HUES6 (cell line): ENCODE data around the gene IGF2BP1.
A peak's percentile ranks its signal among the peaks of the same experiment; 100 is the strongest.

Source experiments
- H3K27ac ChIP-seq: 2 replicates; pipeline ENCODE4 v1.7.0; 2013; ENCODE audit warnings: low read depth, mild to moderate bottlenecking, low read length, inconsistent platforms
- H3K27me3 ChIP-seq: 2 replicates; pipeline ENCODE4 v1.6.1; 2013; ENCODE audit warnings: low read length; ENCODE audit not compliant: control insufficient read depth, insufficient read depth
- H3K36me3 ChIP-seq: 2 replicates; pipeline ENCODE4 v1.6.1; 2013; ENCODE audit warnings: low read length; ENCODE audit not compliant: control insufficient read depth, insufficient read depth
- H3K4me1 ChIP-seq: 2 replicates; pipeline ENCODE4 v1.6.1; 2013; ENCODE audit warnings: low read length; ENCODE audit not compliant: control insufficient read depth, insufficient read depth
- H3K4me3 ChIP-seq: 2 replicates; pipeline ENCODE4 v1.5.1; 2013; ENCODE audit warnings: low read depth, low read length
- H3K9ac ChIP-seq: one replicate; pipeline ENCODE4 v1.6.1; 2013; ENCODE audit warnings: mild to moderate bottlenecking, low read length
- H3K9me3 ChIP-seq: 2 replicates; pipeline ENCODE4 v1.6.1; 2013; ENCODE audit warnings: low read depth, low read length; ENCODE audit not compliant: control insufficient read depth, insufficient read depth

Gene IGF2BP1

DNA sequence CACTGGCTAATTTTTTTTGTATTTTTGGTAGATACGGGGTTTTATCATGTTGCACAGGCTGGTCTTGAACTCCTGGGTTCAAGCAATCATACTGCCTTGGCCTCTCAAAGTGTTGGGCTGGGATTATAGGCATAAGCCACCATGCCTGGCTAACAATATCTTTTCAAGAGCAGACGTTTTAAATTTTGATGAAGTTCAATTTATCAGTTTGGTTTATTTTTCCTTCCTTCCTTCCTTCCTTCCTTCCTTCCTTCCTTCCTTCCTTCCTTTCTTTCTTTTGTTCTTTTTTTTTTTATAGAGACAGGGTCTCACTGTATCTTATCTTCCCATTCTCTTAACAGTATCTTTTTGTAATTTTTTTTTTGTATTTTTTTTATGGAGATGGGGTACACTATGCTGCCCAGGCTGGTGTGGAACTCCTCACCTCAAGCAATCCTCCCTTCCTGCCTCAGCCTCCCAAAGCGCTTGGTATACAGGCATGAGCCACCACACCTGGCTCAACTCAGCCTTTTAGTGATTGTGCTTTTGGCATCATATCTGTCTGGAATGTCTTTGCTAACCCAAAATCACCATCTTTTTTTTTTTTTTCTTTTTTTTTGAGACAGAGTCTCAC lies 15.2 kb upstream of the IGF2BP1 start:
- no peak overlapping the region for H3K27ac ChIP-seq
- no peak overlapping the region for H3K4me3 ChIP-seq
- no peaks in the 10 kb centered on the region for H3K4me1 ChIP-seq
- H3K9ac ChIP-seq: no peak overlapping the region
- H3K27me3 ChIP-seq: no peaks in the 10 kb centered on the region
- no peaks in the 10 kb centered on the region for H3K36me3 ChIP-seq
- no peaks in the 10 kb centered on the region for H3K9me3 ChIP-seq

DNA sequence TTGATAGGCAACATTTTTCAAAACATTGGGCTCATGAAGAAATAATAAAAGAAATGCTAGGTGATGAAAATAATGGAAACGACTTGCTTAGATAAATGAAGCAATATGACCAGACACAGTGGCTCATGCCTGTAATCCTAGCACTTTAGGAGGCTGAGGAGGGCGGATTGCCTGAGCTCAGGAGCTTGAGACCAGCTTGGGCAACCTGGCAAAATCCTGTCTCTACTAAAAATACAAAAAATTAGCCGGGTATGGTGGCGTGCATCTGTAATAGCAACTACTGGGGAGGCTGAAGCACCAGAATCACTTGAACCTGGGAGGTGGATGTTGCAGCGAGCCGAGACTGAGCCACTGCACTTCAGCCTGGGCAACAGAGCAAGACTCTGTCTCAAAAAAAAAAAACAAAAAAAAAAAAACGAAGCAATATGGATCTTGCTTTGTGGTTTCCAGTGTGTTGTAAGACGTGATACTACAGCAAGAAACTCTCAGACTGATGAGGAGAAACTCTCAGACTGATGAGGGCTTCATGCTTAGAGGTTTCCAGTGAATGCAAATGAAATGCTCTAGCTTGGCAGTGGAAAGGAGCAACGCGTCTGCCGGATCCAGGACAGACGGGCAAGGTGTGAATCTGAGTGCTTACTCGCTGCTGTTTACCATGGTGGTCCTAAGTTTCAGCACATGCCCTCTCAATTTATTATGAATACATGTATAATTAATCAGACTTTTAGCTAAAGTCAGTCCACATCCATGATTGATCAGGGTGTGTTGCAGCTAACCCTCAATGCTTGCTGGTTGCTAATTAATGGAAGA lies 11.5 kb upstream of the IGF2BP1 start:
- peaks cover 8% of the 10 kb centered on the region for H3K4me1 ChIP-seq

DNA sequence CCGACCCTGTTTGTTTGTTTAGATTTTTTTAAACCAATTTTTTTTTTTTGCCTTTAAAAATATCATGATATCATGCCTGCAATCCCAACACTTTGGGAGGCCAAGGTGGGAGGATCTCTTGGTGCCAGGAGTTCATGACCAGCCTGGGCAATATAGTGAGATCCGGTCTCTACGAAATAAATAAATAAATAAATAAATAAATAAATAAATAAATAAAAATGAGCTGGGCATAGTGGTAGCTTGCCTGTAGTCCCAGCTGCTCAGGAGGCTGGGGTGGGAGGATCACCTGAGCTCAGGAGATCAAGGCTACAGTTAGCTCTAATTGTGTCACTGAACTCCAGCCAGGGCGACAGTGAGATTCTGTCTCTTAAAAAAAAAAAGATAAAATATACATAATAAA lies 8.1 kb upstream of the IGF2BP1 start:
- H3K9me3 ChIP-seq: no peaks in the 10 kb centered on the region
- no peaks in the 10 kb centered on the region for H3K36me3 ChIP-seq
- no peak overlapping the region for H3K4me3 ChIP-seq
- no peak overlapping the region for H3K9ac ChIP-seq
- no peaks in the 10 kb centered on the region for H3K27me3 ChIP-seq
- H3K4me1 ChIP-seq: peaks cover 38% of the 10 kb centered on the region
- no peak overlapping the region for H3K27ac ChIP-seq

More for the DNA sequence above, 11.5 kb upstream of the IGF2BP1 start:
- Histone ChIP-seq H3K4me3 (no peak overlapping the region), H3K9me3 (no peaks in the 10 kb centered on the region), H3K27me3 (no peaks in the 10 kb centered on the region), H3K36me3 (no peaks in the 10 kb centered on the region), H3K9ac (no peak overlapping the region), H3K27ac (no peak overlapping the region)

DNA sequence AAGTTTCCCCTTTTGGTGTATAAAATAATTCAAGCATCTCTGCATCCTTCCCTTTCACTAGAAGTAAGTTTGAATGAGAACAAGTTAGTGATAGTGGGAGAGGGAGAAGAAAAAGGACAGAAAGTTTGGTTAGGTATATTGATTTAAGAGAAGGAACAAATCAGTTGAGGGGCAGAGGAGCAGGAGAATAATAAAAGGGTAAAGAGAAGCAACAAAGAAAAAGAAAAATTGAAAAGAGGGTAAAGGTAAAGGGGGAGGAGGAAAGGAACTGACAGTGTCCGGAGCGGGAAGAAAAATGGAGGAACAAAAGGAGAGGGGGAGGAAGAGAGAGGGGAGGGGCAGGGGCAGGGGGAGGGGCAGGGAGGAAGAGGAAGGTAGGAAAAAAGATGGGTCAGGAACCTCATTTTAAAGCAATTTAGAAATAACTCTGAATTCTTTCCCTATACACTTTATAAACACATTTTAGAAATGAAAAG lies 6.3 kb upstream of the IGF2BP1 start:
- H3K36me3 ChIP-seq: no peaks in the 10 kb centered on the region
- H3K27ac ChIP-seq: peak overlapping the region; percentile 56; the same call in 1 of the 2 replicates
- no peaks in the 10 kb centered on the region for H3K9me3 ChIP-seq
- H3K4me1 ChIP-seq: peaks cover 42% of the 10 kb centered on the region
- no peaks in the 10 kb centered on the region for H3K27me3 ChIP-seq
- H3K9ac ChIP-seq: peak overlapping the region; percentile 59
- peak overlapping the region; percentile 50 for H3K4me3 ChIP-seq

DNA sequence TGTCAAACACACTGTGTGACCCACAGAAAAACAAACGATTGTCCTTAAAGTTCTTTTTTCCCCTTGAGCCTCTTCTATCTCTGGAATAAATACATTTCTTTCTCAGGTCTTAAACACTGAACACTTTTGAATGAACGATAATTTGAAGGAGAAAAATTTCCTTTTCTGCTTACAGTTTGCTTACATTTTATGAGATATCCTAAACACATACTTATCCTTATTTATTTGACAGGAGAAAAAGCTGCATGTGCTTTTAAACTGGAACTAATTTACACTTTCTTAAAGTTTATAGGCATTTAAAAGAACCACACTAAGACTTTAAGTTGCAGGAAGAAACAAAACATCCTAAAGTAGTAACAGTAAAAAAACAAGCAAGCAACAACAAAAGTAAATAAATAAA lies 4.7 kb upstream of the IGF2BP1 start:
- Histone ChIP-seq H3K4me1 (peaks cover 42% of the 10 kb centered on the region), H3K36me3 (no peaks in the 10 kb centered on the region), H3K9ac (no peak overlapping the region), H3K4me3 (no peak overlapping the region), H3K27ac (peak overlapping the region; percentile 71), H3K27me3 (no peaks in the 10 kb centered on the region), H3K9me3 (no peaks in the 10 kb centered on the region)

DNA sequence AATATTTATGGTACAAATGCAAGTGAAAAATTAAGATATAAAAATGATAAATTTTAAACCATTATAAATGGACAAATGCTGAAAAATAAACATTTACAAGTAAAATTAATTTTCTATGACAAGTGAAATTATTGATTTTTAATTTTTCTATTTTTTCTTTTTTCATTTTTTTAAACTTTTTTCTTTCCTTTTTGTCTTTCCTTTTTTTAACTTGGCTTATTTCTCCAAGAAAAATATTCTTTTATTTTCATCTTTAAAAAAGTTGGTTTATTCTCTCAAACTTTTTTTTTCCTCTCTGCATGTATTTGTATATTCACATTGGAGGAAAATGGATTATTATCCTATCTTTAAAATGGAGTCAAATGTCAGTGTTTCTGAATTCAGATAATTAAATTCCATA lies 3.9 kb upstream of the IGF2BP1 start:
- Histone ChIP-seq H3K27me3 (no peaks in the 10 kb centered on the region), H3K9ac (no peak overlapping the region), H3K36me3 (no peaks in the 10 kb centered on the region), H3K27ac (no peak overlapping the region), H3K9me3 (no peaks in the 10 kb centered on the region), H3K4me3 (no peak overlapping the region), H3K4me1 (peaks cover 42% of the 10 kb centered on the region)

DNA sequence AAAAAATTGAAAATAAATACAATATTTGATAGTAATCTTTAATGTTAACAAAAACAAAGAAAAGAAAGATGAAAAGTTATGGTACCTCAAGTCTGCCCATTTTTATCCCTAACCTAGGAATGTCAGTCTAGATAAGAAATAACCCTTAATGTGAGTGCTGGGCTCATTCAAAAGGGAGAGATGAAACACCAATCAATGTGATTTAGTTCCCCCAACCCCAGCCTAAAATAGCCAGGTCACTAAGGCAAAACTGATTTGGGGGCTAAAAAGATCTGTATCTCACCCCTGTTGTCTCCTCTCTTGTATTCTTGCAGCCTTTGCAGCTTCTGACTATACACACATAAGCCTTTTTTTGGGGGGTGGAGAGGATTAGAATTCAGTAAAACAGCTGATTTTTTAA lies 3.2 kb upstream of the IGF2BP1 start:
- peaks cover 4% of the 10 kb centered on the region; the same call in 1 of the 2 replicates for H3K36me3 ChIP-seq
- peak overlapping the region; percentile 32 for H3K9ac ChIP-seq
- peaks cover 42% of the 10 kb centered on the region for H3K4me1 ChIP-seq
- H3K9me3 ChIP-seq: no peaks in the 10 kb centered on the region
- H3K27me3 ChIP-seq: no peaks in the 10 kb centered on the region
- peak overlapping the region; percentile 99; the same call in 1 of the 2 replicates for H3K4me3 ChIP-seq
- no peak overlapping the region for H3K27ac ChIP-seq

DNA sequence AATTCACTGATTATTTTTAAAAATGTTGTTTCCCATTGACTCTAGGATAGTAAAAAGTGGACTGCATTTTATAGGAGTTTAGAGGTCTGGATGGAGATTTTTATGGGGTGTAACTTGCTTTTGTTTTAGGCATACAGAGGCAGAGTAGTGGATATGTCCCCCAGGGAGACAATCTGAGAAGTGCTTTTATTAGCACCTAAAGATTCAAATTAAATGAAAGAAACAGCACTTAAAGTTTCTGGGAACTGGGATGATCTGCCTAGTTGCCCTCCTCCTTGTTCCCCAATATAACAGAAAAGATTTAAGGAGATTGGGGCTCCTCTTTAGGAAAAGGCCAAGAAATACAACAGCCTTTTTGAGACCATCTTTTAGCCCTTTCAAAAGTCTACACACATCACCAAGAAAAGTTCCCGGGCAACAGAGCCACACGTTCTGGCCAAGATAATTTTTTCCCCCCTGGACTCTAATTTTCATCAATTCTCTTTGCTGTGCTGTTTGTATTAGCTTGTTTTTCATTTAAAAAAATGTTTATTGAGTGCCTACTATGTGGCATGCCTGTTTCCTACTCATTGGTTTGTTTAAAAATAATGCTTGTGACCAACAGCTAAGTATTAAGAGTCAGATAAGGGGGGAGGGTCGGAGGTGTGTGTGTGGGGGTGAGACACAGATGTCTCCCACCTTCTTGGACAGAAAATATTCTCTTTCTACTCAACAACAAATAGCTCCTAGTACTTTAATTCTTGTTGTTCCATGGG lies 2.5 kb upstream of the IGF2BP1 start:
- H3K27me3 ChIP-seq: no peaks in the 10 kb centered on the region
- H3K27ac ChIP-seq: peak overlapping the region; percentile 100
- peaks cover 6% of the 10 kb centered on the region for H3K36me3 ChIP-seq
- H3K4me3 ChIP-seq: peak overlapping the region; percentile 99
- peak overlapping the region; percentile 100 for H3K9ac ChIP-seq
- peaks cover 42% of the 10 kb centered on the region for H3K4me1 ChIP-seq
- H3K9me3 ChIP-seq: no peaks in the 10 kb centered on the region

DNA sequence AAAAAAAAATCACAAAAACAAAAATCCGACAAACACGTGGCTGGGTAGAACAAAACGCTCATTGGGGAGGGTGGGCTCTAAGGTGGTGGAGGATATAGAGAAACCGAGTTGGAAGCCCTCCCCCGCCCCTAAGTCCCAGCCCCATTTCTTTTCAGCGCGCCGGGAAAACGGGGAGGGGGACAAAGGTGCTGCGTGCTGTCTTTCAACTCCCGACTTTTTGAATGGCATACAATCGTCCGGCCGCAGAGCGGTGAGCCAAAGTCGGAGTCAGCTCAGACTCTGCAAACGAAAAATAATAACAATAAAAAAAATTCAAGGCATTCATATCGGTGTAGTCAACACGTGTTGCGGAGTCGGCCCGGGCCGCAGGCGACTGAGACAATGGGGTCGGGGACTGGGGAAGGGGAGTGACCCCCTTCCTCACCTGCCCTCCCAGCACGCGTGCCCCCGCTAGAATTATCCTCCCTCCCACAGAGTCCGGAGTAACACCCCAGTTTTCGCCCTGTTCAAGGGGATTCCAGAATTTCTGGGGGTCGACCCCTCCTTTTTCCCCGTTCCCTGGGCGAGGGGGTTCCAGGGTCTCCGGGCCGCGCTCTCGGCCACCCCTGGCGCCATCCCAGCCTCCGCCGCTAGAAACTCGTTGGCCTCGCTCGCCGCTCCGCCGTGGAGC lies 1.7 kb upstream of the IGF2BP1 start:
- Histone ChIP-seq H3K36me3 (peaks cover 13% of the 10 kb centered on the region), H3K27ac (peak overlapping the region; percentile 100), H3K27me3 (no peaks in the 10 kb centered on the region), H3K4me3 (peak overlapping the region; percentile 99), H3K9ac (peak overlapping the region; percentile 100), H3K9me3 (no peaks in the 10 kb centered on the region), H3K4me1 (peaks cover 35% of the 10 kb centered on the region)

DNA sequence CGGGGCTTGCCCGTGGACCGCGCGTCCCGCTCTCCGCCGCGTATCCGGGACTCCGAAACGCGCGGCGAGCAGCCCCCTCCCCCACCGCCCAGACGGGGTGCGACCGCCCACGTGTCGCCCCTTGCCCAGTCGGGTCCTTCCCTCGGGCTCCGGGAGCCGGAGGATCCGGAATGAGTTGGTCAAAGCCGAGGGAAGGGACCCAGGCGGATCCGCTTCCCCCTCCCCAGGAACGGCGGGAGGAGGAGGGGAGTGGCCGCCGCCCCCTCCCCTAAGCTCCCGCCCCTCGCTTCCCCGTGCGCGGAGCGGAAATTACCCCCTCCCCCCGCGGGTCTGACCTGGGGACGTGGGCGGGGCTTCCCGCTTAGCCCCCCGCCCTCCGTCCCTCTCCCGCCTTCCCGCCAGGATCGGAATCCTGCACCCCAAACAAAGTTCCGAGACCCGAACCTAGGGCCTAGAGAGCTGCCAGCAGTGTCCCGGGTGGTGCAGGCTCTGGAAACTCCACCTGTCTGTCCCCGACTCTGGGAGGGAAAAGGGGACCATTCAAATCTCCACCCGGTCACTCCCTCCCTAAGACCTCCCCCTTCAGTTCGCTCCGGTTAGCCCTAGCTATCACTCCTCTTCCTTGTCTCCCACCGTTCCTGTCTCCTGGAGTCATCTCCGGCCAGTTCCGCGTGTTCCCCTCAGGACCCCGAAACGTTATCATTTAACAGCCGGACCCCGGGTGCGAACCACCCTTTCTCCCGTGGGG lies 1.0 kb upstream of the IGF2BP1 start:
- no peaks in the 10 kb centered on the region for H3K9me3 ChIP-seq
- peaks cover 29% of the 10 kb centered on the region for H3K4me1 ChIP-seq
- no peaks in the 10 kb centered on the region for H3K27me3 ChIP-seq
- H3K9ac ChIP-seq: peak overlapping the region; percentile 100
- peak overlapping the region; percentile 99 for H3K4me3 ChIP-seq
- peak overlapping the region; percentile 100 for H3K27ac ChIP-seq
- peaks cover 15% of the 10 kb centered on the region for H3K36me3 ChIP-seq
